ENCODE measurements around the gene FAM168B.

- no peak for TF ChIP-seq CTCF (IDR thresholded peaks at IDR 0.05)
- TF ChIP-seq EHF (CRISPR knock-in tag; IDR thresholded peaks at IDR 0.05), result no peak
- TF ChIP-seq MAX (IDR thresholded peaks at IDR 0.05), result no peak
- no peak for TF ChIP-seq POLR2A (IDR thresholded peaks at IDR 0.05; ENCODE audit: low read length)
- TF ChIP-seq SREBF2 (IDR thresholded peaks at IDR 0.05), result no peak
- TF ChIP-seq EP300 (IDR thresholded peaks at IDR 0.05), result no peak
- TF ChIP-seq NR3C1 (IDR thresholded peaks at IDR 0.05), result no peak
- TF ChIP-seq SMC3 (IDR thresholded peaks at IDR 0.05), result no peak
- TF ChIP-seq RCOR1 (IDR thresholded peaks at IDR 0.05; ENCODE audit: low read depth, low read length), result no peak
- TF ChIP-seq CHD2 (IDR thresholded peaks at IDR 0.05; ENCODE audit: low read length, partially characterized antibody), result no peak
- no peak for TF ChIP-seq FOXS1 (CRISPR knock-in tag; IDR thresholded peaks at IDR 0.05)
- TF ChIP-seq PBX3 (IDR thresholded peaks at IDR 0.05), result no peak
- no peak for TF ChIP-seq MYC (IDR thresholded peaks at IDR 0.05; ENCODE audit: borderline replicate concordance, low read length)
These were observed 46.2 kb downstream of the FAM168B start for GRCh38 chr2:131046918-131047652.

All from A549 (cell line).